GM20000 (cell line): ENCODE results near the gene MIS18A.
A peak's percentile ranks its signal among the peaks of the same experiment; 100 is the strongest.
"Not testable (repeated sequence)": the region's sequence is repeated elsewhere in the genome, so short reads cannot be mapped to it uniquely, and the experiment has no call there.

Experiments used
- DNase-seq: peaks from one replicate; pipeline ENCODE4 v3.0.0; 2012; ENCODE audit warnings: low spot score
- CTCF ChIP-seq: IDR thresholded peaks from 2 replicates; pipeline ENCODE4 v1.5.1; 2012; ENCODE audit warnings: mild to moderate bottlenecking, control low read depth; ENCODE audit errors: extremely low read depth, missing control alignments

The MIS18A gene

GRCh38 chr21:32270748-32271147, 8.1 kb downstream of the MIS18A start:
- no peak for DNase-seq
- TF ChIP-seq CTCF: no peak

- DNase-seq: not testable (repeated sequence)
Measured at GRCh38 chr21:32265321-32265720, 13.5 kb downstream of the MIS18A start.

GRCh38 chr21:32261929-32262328, 16.9 kb downstream of the MIS18A start:
- no peak for TF ChIP-seq CTCF

GRCh38 chr21:32260130-32260529, 18.7 kb downstream of the MIS18A start:
- TF ChIP-seq CTCF: no peak
- DNase-seq: no peak

More at GRCh38 chr21:32261929-32262328, 16.9 kb downstream of the MIS18A start:
- no peak for DNase-seq

- DNase-seq: not testable (repeated sequence)
Measured at GRCh38 chr21:32258786-32259048, 20.1 kb downstream of the MIS18A start.

- DNase-seq: peak; percentile 79
- TF ChIP-seq CTCF: peak; percentile 49
Measured at GRCh38 chr21:32257962-32258785, 20.7 kb downstream of the MIS18A start.

- no peak for TF ChIP-seq CTCF
- no peak for DNase-seq
Measured at GRCh38 chr21:32256873-32257620, 21.8 kb downstream of the MIS18A start.

- no peak for TF ChIP-seq CTCF
- DNase-seq: no peak
Measured at GRCh38 chr21:32256251-32256650, 22.6 kb downstream of the MIS18A start.
